ENCODE data around the gene SIRPG. TPM values are rescaled to one million over a fixed set of nuclear protein-coding genes. Genes with fewer than 3 reads are reported as not detected.
"Not testable (repeated sequence)": the region's sequence is repeated elsewhere in the genome, so short reads cannot be mapped to it uniquely, and the experiment has no call there.

Gene SIRPG
- total RNA-seq, 2 experiments from 2014 or later: 28.0 to 28.3 TPM

- peaks cover 75% of the 10 kb centered on the region for H3K36me3 Mint-ChIP-seq (ENCODE audit: low read depth)
- DNase-seq (peak in 1 of 14 experiments; percentile 24), ATAC-seq (ENCODE audit: poor library complexity) (peak; percentile 25)
- CTCF ChIA-PET: interaction anchor here (1.7 kb wide), 1 partner anchor 88 kb away, joined by 4 read pairs; no protein-coding TSS in a partner anchor
- Histone ChIP-seq H3K9me3 (ENCODE audit: control insufficient read depth in 1 of 2, insufficient read depth in 1 of 2, low read length in 2 of 2) (no peaks in the 10 kb centered on the region), H3K36me3 (ENCODE audit: insufficient read depth, low read length) (peaks cover 60% of the 10 kb centered on the region), H3K4me3 (ENCODE audit: low read length) (no peak overlapping the region), H3K27ac (ENCODE audit: low read depth in 1 of 2, low read length in 2 of 2) (no peak overlapping the region), H3K4me1 (ENCODE audit: insufficient read depth, low read length) (peaks cover 67% of the 10 kb centered on the region), H3K27me3 (ENCODE audit: control insufficient read depth in 1 of 2, insufficient read depth in 2 of 2, low read length in 2 of 2) (no peaks in the 10 kb centered on the region)
- peaks cover 2% of the 10 kb centered on the region for H3K9me3 Mint-ChIP-seq
- POLR2A ChIA-PET: interaction anchor here (1.1 kb wide), 1 partner anchor 27 kb away, joined by 3 read pairs; no protein-coding TSS in a partner anchor
- intact Hi-C loops (cut with DNase I, micrococcal nuclease): no loop called here
- H3K4me1 Mint-ChIP-seq (ENCODE audit: low read depth): peaks cover 61% of the 10 kb centered on the region
- peak overlapping the region; percentile 74 for H3K27ac Mint-ChIP-seq
- TF ChIP-seq CTCF (IDR thresholded peaks at IDR 0.05): no peak
- peak overlapping the region; percentile 36 for H3K4me3 Mint-ChIP-seq
- no peaks in the 10 kb centered on the region for H3K27me3 Mint-ChIP-seq
Observed at GRCh38 chr20:1646975-1647431, 10.6 kb downstream of the SIRPG start.

DNA sequence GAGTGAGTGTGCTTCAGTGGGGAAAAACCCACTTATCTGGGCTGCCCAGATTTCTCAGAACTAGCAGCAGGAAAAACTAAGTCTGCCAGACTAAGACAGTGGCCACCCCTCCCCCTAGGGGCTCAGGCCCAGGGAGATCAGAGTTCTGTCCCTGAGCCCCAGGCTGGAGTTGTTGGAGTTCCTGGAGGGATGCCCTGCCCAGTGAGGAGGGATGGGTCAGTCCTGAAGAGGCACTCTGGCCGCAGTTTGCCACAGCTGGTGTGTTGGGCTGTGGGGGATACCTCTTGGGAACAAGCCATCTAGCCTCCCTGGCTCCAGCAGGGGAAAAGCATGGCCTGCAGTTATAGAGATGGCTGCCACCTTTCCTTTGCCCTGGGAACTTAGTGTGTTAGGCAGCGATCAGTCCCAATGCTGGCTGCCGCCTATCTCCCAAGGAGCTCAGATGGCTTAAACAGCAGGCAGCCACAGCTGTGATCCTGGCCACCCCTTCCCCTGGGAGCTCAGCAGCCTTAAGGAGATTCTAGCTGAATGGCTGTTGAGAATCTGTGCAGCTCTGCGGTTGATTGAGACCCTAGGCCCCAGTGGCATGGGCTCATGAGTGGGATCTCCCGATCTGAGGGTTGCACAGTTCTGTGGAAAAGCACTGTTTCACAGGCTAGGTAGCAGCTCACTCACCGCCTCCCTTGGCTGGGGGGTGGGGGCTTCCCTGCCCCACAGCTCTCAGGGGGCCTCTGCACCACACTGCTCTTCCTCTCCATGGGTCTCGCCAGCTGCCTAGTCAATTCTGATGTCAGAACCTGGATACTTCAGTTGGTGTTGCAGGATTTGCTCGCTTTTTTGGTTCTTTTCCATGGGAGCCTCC is 13.2 kb downstream of the SIRPG start:
- Mint-ChIP-seq H3K4me1 (ENCODE audit: low read depth) (peaks cover 38% of the 10 kb centered on the region), H3K27ac (no peak overlapping the region), H3K4me3 (no peak overlapping the region), H3K9me3 (peaks cover 2% of the 10 kb centered on the region), H3K27me3 (no peaks in the 10 kb centered on the region), H3K36me3 (ENCODE audit: low read depth) (peaks cover 56% of the 10 kb centered on the region)
- Histone ChIP-seq H3K9me3 (ENCODE audit: control insufficient read depth in 1 of 2, insufficient read depth in 1 of 2, low read length in 2 of 2) (no peaks in the 10 kb centered on the region), H3K27me3 (ENCODE audit: control insufficient read depth in 1 of 2, insufficient read depth in 2 of 2, low read length in 2 of 2) (no peaks in the 10 kb centered on the region), H3K36me3 (ENCODE audit: insufficient read depth, low read length) (peaks cover 59% of the 10 kb centered on the region), H3K4me3 (ENCODE audit: low read length) (no peak overlapping the region), H3K27ac (ENCODE audit: low read depth in 1 of 2, low read length in 2 of 2) (no peak overlapping the region), H3K4me1 (ENCODE audit: insufficient read depth, low read length) (peaks cover 58% of the 10 kb centered on the region)
- DNase-seq (no peak), ATAC-seq (ENCODE audit: poor library complexity) (no peak)
- intact Hi-C loops (cut with DNase I, micrococcal nuclease): no loop called here
- ChIA-PET CTCF (no interaction called here), POLR2A (no interaction called here)
- TF ChIP-seq CTCF (IDR thresholded peaks at IDR 0.05): no peak

DNA sequence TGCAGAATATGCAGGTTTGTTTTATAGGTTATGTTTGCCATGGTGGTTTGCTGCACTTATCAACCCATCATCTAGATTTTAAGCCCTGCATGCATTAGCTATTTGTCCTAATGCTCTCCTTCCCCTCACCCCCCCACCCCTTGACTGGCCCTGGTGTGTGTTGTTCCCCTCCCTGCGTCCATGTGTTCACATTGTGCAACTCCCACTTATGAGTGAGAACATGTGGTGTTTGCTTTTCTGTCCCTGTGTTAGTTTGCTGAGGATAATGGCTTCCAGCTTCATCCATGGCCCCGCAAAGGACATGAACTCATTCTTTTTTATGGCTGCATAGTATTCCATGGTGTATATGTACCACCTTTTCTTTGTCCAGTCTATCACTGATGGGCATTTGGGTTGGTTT is 18.9 kb downstream of the SIRPG start:
- H3K27ac ChIP-seq (ENCODE audit: low read depth in 1 of 2, low read length in 2 of 2); H3K27me3 Mint-ChIP-seq; H3K9me3 ChIP-seq (ENCODE audit: control insufficient read depth in 1 of 2, insufficient read depth in 1 of 2, low read length in 2 of 2); H3K4me1 ChIP-seq (ENCODE audit: insufficient read depth, low read length); H3K4me1 Mint-ChIP-seq (ENCODE audit: low read depth); DNase-seq; ATAC-seq (ENCODE audit: poor library complexity); H3K27me3 ChIP-seq (ENCODE audit: control insufficient read depth in 1 of 2, insufficient read depth in 2 of 2, low read length in 2 of 2); POLR2A ChIA-PET; H3K9me3 Mint-ChIP-seq; H3K4me3 Mint-ChIP-seq; H3K4me3 ChIP-seq (ENCODE audit: low read length); H3K27ac Mint-ChIP-seq; CTCF ChIA-PET: not testable (repeated sequence)
- H3K36me3 Mint-ChIP-seq (ENCODE audit: low read depth): peaks cover 58% of the 10 kb centered on the region
- peaks cover 40% of the 10 kb centered on the region for H3K36me3 ChIP-seq (ENCODE audit: insufficient read depth, low read length)
- intact Hi-C loops (cut with DNase I, micrococcal nuclease): loop anchor here in 1 of 2 experiments (5.0 kb wide), 1 partner anchor 131 kb away; no protein-coding TSS in a partner anchor

Measured in CD4-positive, alpha-beta T cell (primary cell).